K562 (cell line): ENCODE measurements around the gene AIRE. TPM values are rescaled to one million over a fixed set of nuclear protein-coding genes. Genes with fewer than 3 reads are reported as not detected.

ENCODE experiments used
- ATAC-seq: fragments of 200-7000 bp; cut with Tn5 transposase; 3 replicates; pipeline ENCODE4 v1.9.1; 2020; ENCODE audit warnings: moderate library complexity
- BruUV-seq: library from RNA; stranded (reverse); fragments of 400-500 nt; replicated peaks from 2 replicates; lab custom pipeline; 2021; lab: Mats Ljungman, UMichigan
- CTCF ChIA-PET: fragments of 300-600 bp; formaldehyde crosslinking; extraction: SDS; loops from one replicate; lab custom pipeline; 2021; ENCODE audit warnings: low intra/inter-chr PET ratio; lab: Yijun Ruan, JAX
- POLR2A ChIA-PET: fragments of 300-600, 350-650 bp; sonication (Branson Sonifier 250); formaldehyde crosslinking; extraction: SDS; loops from one replicate; lab custom pipeline; 2021; ENCODE audit warnings: antibody characterized with exemption, inconsistent platforms; lab: Yijun Ruan, JAX
- DNase-seq, 4 experiments: peaks; one replicate each; pipeline versions ENCODE4 v3.0.0 to v3.0.0-alpha.2; 2011 to 2018; ENCODE audit warnings: low spot score in 3 of 4, mixed read lengths in 3 of 4; ENCODE audit errors: extremely low read depth in 1 of 4
- FAIRE-seq: peaks from 2 replicates; lab custom pipeline; 2011; peaks lifted over from hg19 to GRCh38; lab: Jason Lieb, UNC
- H2AFZ ChIP-seq: 2 replicates; pipeline ENCODE4 v1.6.0; 2011; ENCODE audit warnings: low read depth, low read length, control low read depth, inconsistent platforms
- H3K27ac ChIP-seq: fragments of 200-600 bp; 3 replicates; pipeline ENCODE4 v1.8.0; 2011; ENCODE audit warnings: low read depth, mild to moderate bottlenecking, control low read depth, inconsistent platforms, low read length, moderate library complexity, mixed read lengths; ENCODE audit errors: extremely low read depth
- H3K27me3 ChIP-seq, 2 experiments: fragments of 300-600 bp in 1 of 2; 2 replicates in 1 of 2; 3 replicates in 1 of 2; pipeline versions ENCODE4 v1.6.0 to v1.8.0; 2011; ENCODE audit warnings: inconsistent platforms in 2 of 2, low read length in 2 of 2, mild to moderate bottlenecking in 1 of 2, mixed read lengths in 1 of 2, moderate library complexity in 1 of 2; ENCODE audit not compliant: control insufficient read depth in 2 of 2, insufficient read depth in 2 of 2
- H3K36me3 ChIP-seq: fragments of 300-600 bp; 3 replicates; pipeline ENCODE4 v1.8.0; 2011; ENCODE audit warnings: mild to moderate bottlenecking, low read length, inconsistent platforms; ENCODE audit not compliant: control insufficient read depth, insufficient read depth
- H3K4me1 ChIP-seq, 2 experiments: fragments of 200-600 bp in 1 of 2; replicated peaks in 1 of 2; 2 replicates in 1 of 2; 3 replicates in 1 of 2; pipeline versions ENCODE4 v1.5.1 to v1.8.0; 2011; ENCODE audit warnings: inconsistent platforms in 2 of 2, low read length in 2 of 2, mild to moderate bottlenecking in 1 of 2, mixed read lengths in 1 of 2, moderate library complexity in 1 of 2; ENCODE audit not compliant: control insufficient read depth in 2 of 2, insufficient read depth in 2 of 2
- H3K4me2 ChIP-seq: 2 replicates; pipeline ENCODE4 v1.6.1; 2011; ENCODE audit warnings: low read length, control low read depth, inconsistent platforms, mixed read lengths; ENCODE audit not compliant: insufficient read depth
- H3K4me3 ChIP-seq: fragments of 200-600 bp; sonication (generic), shearing (Covaris generic); 2 replicates; pipeline ENCODE4 v1.5.1; 2016; ENCODE audit warnings: control low read depth, inconsistent platforms
- H3K79me2 ChIP-seq: fragments of 200-600 bp; 3 replicates; pipeline ENCODE4 v1.8.0; 2011; ENCODE audit warnings: low read length, inconsistent platforms; ENCODE audit not compliant: control insufficient read depth, insufficient read depth
- H3K9ac ChIP-seq, 2 experiments: 2 replicates each; pipeline versions ENCODE4 v1.6.0 to v1.6.1; 2011; ENCODE audit warnings: low read depth in 2 of 2, low read length in 2 of 2, control low read depth in 1 of 2, inconsistent platforms in 1 of 2, mild to moderate bottlenecking in 1 of 2, mixed read lengths in 1 of 2; ENCODE audit not compliant: insufficient read depth in 1 of 2
- H3K9me1 ChIP-seq: one replicate; pipeline ENCODE4 v1.6.0; 2011; ENCODE audit warnings: inconsistent platforms, mild to moderate bottlenecking, low read length, moderate library complexity; ENCODE audit not compliant: control insufficient read depth, insufficient read depth
- H3K9me3 ChIP-seq: replicated peaks from 2 replicates; pipeline ENCODE4 v1.5.1; 2011; ENCODE audit warnings: low read depth, low read length, inconsistent platforms; ENCODE audit not compliant: control insufficient read depth, insufficient read depth
- H4K20me1 ChIP-seq: replicated peaks from 2 replicates; pipeline ENCODE4 v1.6.1; 2011; ENCODE audit warnings: low read length, inconsistent platforms, mixed read lengths; ENCODE audit not compliant: control insufficient read depth, insufficient read depth
- CBX3 ChIP-seq, 2 experiments: IDR thresholded peaks; 1 replicate in 1 of 2; 2 replicates in 1 of 2; pipeline ENCODE4 v1.6.1; 2012; ENCODE audit warnings: inconsistent platforms in 2 of 2, low read length in 2 of 2, borderline replicate concordance in 1 of 2, control low read depth in 1 of 2
- FOXJ2 ChIP-seq: fragments of 200-800 bp; sonication (Bioruptor generic); IDR thresholded peaks from 2 replicates; pipeline ENCODE4 v1.6.1; 2016; ENCODE audit warnings: missing genetic modification characterization, missing compliant biosample characterization
- KDM5B ChIP-seq: fragments of 200-600 bp; sonication (generic); IDR thresholded peaks from 2 replicates; pipeline ENCODE4 v1.6.1; 2012; ENCODE audit warnings: low read depth, mild to moderate bottlenecking, moderate library complexity, low read length, control low read depth, inconsistent platforms; ENCODE audit not compliant: insufficient replicate concordance
- L3MBTL2 ChIP-seq: fragments of 450-650 bp; IDR thresholded peaks from 2 replicates; pipeline ENCODE4 v1.6.1; 2016; ENCODE audit warnings: mild to moderate bottlenecking, moderate library complexity
- MED1 ChIP-seq: sonication (generic); formaldehyde crosslinking; IDR thresholded peaks from 2 replicates; pipeline ENCODE4 v1.8.1; 2023; ENCODE audit warnings: missing genetic modification reagents, borderline replicate concordance
- MYC ChIP-seq, 2 experiments: fragments of 250-450 bp in 1 of 2; sonication (Bioruptor Pico) in 1 of 2; IDR thresholded peaks; 2 replicates each; pipeline versions ENCODE4 v1.5.1 to v1.6.1; 2012 to 2021; ENCODE audit warnings: low read depth in 2 of 2, borderline replicate concordance in 1 of 2, improper control_type of control experiment in 1 of 2, low read length in 1 of 2, mild to moderate bottlenecking in 1 of 2, moderate library complexity in 1 of 2
- SRSF1 ChIP-seq: fragments of 200-400 bp; formaldehyde crosslinking; IDR thresholded peaks from 2 replicates; pipeline ENCODE4 v1.6.1; 2017; ENCODE audit warnings: mild to moderate bottlenecking, low read depth, low read length, moderate library complexity
- TBP ChIP-seq: optimal IDR thresholded peaks from 2 replicates; pipeline ENCODE3; 2011; ENCODE audit warnings: low read depth, low read length, improper control_type of control experiment
- TCFL5 ChIP-seq: fragments of 250-450 bp; sonication (Bioruptor Pico); conservative IDR thresholded peaks from 2 replicates; pipeline ENCODE4 v1.6.1; 2021; ENCODE audit warnings: mild to moderate bottlenecking, moderate library complexity, matching md5 sums
- WHSC1 ChIP-seq: IDR thresholded peaks from one replicate; pipeline ENCODE4 v1.6.1; 2012; ENCODE audit warnings: low read length, control low read depth, inconsistent platforms
- ZNF408 ChIP-seq: fragments of 250-450 bp; sonication (Bioruptor Pico); IDR thresholded peaks from 2 replicates; pipeline ENCODE4 v1.4.0; 2020; ENCODE audit warnings: low read depth, mild to moderate bottlenecking, moderate library complexity
- ZNF79 ChIP-seq: fragments of 250-450 bp; sonication (Bioruptor Pico); IDR thresholded peaks from 2 replicates; pipeline ENCODE4 v1.4.0; 2020; ENCODE audit warnings: low read depth, mild to moderate bottlenecking, moderate library complexity
- whole genome bisulfite sequencing: fragments of 100-300 bp; shearing (Covaris generic); methylation state at CpG from one replicate; pipeline ENCODE4 v1.1.6; 2016; ENCODE audit warnings: low coverage, mixed read lengths; ENCODE audit not compliant: insufficient coverage; ENCODE audit errors: missing lambda C conversion rate; 5-methylcytosine and 5-hydroxymethylcytosine counted together
- in situ Hi-C: fragments of 300-500 bp; cut with MboI; formaldehyde crosslinking; loops from 4 replicates; pipeline ENCODE4 v1.15.0; 2018; ENCODE audit warnings: inconsistent platforms, mixed read lengths
- intact Hi-C: fragments of 100-400 bp; cut with micrococcal nuclease; formaldehyde crosslinking; loops from 2 replicates; pipeline ENCODE4 v1.14.2; 2022
- polyA plus RNA-seq, 8 experiments: library from polyadenylated mRNA; depleted of rRNA in 4 of 8; stranded (reverse) in 5 of 8; unstranded in 3 of 8; fragments of >200 nt; fragmentation: Nextera tagmentation in 2 of 8; fragmentation: Illumina TruSeq in 1 of 8; extraction: Ambion mirVana in 2 of 8; extraction: Trizol in 1 of 8; gene quantifications; 2 replicates each; pipeline versions ENCODE4 v1.2.1 to v1.2.3, GENCODE V29; 2011 to 2014; ENCODE audit warnings: inconsistent platforms in 1 of 8, missing spikeins in 1 of 8
- total RNA-seq, 7 experiments: library from RNA; depleted of rRNA in 6 of 7; stranded (reverse); fragments of >200 nt in 6 of 7; fragmentation: Illumina TruSeq in 2 of 7; extraction: Trizol in 2 of 7; gene quantifications; 2 replicates each; pipeline versions ENCODE4 v1.2.1 to v1.2.3, GENCODE V29; 2011 to 2021; ENCODE audit warnings: low replicate concordance in 1 of 7
- TF ChIP-seq, protein P1 (sequence below): sonication (generic); formaldehyde crosslinking; IDR thresholded peaks from 2 replicates; pipeline ENCODE4 v1.9.0; 2022; ENCODE audit warnings: mild to moderate bottlenecking, missing genetic modification reagents
- TF ChIP-seq, protein P2 (sequence below): fragments of 450-650 bp; formaldehyde crosslinking; IDR thresholded peaks from 2 replicates; pipeline ENCODE4 v1.4.0; 2022; ENCODE audit warnings: missing genetic modification characterization
- TF ChIP-seq, protein P3 (sequence below), 2 experiments: IDR thresholded peaks; 2 replicates each; pipeline ENCODE4 v1.6.1; 2011; ENCODE audit warnings: borderline replicate concordance in 1 of 2, control low read depth in 1 of 2, low read depth in 1 of 2, low read length in 1 of 2, mild to moderate bottlenecking in 1 of 2, mixed read lengths in 1 of 2, moderate library complexity in 1 of 2; ENCODE audit not compliant: insufficient read depth in 1 of 2, insufficient read length in 1 of 2, poor library complexity in 1 of 2, severe bottlenecking in 1 of 2; ENCODE audit errors: extremely low read depth in 1 of 2
- TF ChIP-seq, protein P4 (sequence below): sonication (generic); formaldehyde crosslinking; IDR thresholded peaks from 2 replicates; pipeline ENCODE4 v1.8.1; 2023; ENCODE audit warnings: mild to moderate bottlenecking, missing genetic modification reagents

The AIRE gene
- total and polyA plus RNA-seq, 9 of the 15 experiments (the other 6 are each of a cell fraction or from before 2014, with no cell fraction given), result 0.01 TPM; not detected in 8

DNA sequence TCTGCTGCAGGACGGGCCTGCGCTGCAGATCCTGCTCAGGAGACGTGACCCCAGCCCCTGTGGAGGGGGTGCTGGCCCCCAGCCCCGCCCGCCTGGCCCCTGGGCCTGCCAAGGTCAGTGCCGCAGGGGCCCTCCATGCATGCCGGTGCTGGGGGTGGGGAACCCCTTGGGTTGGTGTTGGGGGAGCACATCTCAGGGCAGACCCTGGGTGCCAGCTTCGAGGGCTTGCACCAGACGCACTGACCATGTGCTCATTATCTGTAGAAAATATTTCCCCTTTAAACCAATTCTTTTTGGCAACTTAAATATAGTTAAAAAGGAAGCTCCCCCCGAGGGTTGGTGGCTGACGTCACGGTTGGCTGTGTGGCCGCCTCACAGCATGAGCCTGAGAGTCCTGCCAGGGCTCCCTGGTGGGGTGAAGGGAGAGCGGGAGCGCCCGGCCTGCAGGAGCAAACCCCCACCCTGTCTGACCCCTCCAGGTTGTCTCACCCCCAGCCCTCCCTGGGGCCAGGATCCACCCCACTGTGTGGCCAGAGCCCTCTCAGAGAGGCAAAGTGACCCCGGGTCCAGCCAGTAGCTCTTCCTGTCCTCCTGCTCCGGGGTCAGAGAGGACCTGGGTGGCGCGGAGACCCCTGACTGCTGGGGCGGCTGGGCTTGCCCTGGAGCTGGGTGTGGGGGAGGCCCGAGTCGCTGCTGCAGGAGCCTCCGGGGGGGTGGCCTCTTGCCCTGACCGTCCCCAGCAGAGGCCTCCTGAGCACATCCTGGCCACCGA is 8.9 kb downstream of the AIRE start:
- Histone ChIP-seq H2AFZ (no peak overlapping the region), H3K9ac (peak overlapping the region in 1 of 2 experiments; percentile 75; a peak in 2 of 4 replicates), H4K20me1 (peaks cover 7% of the 10 kb centered on the region; the same call in 1 of the 2 replicates), H3K36me3 (no peaks in the 10 kb centered on the region), H3K4me3 (no peak overlapping the region), H3K4me1 (peaks cover 6 to 70% of the 10 kb centered on the region in 2 experiments), H3K9me3 (no peaks in the 10 kb centered on the region), H3K4me2 (no peak overlapping the region), H3K79me2 (no peaks in the 10 kb centered on the region), H3K9me1 (peaks cover 3% of the 10 kb centered on the region), H3K27ac (no peak overlapping the region), H3K27me3 (peaks cover 7 to 37% of the 10 kb centered on the region in 2 experiments; a peak in 3 of 5 replicates)
- intact Hi-C loops, result no loop called here
- ATAC-seq, result no peak
- in situ Hi-C loops, result loop anchor here (25.0 kb wide), 1 partner anchor 132 kb away; no protein-coding TSS in a partner anchor
- 15% methylated on average over 22 of the region's 26 CpGs for WGBS
- FAIRE-seq, result no peak
- CTCF ChIA-PET, result no interaction called here
- DNase-seq, result no peak
- BruUV-seq, result no TSS peak
- POLR2A ChIA-PET, result no interaction called here
- TF ChIP-seq CBX3 (IDR thresholded peaks at IDR 0.05; ENCODE audit: borderline replicate concordance in 1 of 2, low read length in 2 of 2) (no peak), SRSF1 (no peak), MYC (IDR thresholded peaks at IDR 0.05; ENCODE audit: low read depth, low read length) (no peak), MYC (CRISPR knock-in tag; IDR thresholded peaks at IDR 0.05; ENCODE audit: borderline replicate concordance, low read depth) (no peak), WHSC1 (no peak), ZNF408 (CRISPR knock-in tag) (no peak), KDM5B (no peak), ZNF79 (CRISPR knock-in tag) (no peak), TCFL5 (CRISPR knock-in tag) (no peak), TBP (no peak), MED1 (CRISPR knock-in tag) (no peak), FOXJ2 (no peak), L3MBTL2 (peak; percentile 64)
- TF ChIP-seq, protein P1, sequence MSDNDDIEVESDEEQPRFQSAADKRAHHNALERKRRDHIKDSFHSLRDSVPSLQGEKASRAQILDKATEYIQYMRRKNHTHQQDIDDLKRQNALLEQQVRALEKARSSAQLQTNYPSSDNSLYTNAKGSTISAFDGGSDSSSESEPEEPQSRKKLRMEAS (CRISPR knock-in tag), result peak; percentile 42; the same call in 1 of the 2 replicates
- TF ChIP-seq, protein P2, sequence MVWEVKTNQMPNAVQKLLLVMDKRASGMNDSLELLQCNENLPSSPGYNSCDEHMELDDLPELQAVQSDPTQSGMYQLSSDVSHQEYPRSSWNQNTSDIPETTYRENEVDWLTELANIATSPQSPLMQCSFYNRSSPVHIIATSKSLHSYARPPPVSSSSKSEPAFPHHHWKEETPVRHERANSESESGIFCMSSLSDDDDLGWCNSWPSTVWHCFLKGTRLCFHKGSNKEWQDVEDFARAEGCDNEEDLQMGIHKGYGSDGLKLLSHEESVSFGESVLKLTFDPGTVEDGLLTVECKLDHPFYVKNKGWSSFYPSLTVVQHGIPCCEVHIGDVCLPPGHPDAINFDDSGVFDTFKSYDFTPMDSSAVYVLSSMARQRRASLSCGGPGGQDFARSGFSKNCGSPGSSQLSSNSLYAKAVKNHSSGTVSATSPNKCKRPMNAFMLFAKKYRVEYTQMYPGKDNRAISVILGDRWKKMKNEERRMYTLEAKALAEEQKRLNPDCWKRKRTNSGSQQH (CRISPR knock-in tag), result no peak
- TF ChIP-seq, protein P3, sequence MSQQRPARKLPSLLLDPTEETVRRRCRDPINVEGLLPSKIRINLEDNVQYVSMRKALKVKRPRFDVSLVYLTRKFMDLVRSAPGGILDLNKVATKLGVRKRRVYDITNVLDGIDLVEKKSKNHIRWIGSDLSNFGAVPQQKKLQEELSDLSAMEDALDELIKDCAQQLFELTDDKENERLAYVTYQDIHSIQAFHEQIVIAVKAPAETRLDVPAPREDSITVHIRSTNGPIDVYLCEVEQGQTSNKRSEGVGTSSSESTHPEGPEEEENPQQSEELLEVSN (IDR thresholded peaks at IDR 0.05; ENCODE audit: borderline replicate concordance in 1 of 2, extremely low read depth in 1 of 2, insufficient read depth in 1 of 2, insufficient read length in 1 of 2, low read depth in 1 of 2, low read length in 1 of 2, poor library complexity in 1 of 2, severe bottlenecking in 1 of 2), result peak in 1 of 2 experiments; percentile 29
- TF ChIP-seq, protein P4, sequence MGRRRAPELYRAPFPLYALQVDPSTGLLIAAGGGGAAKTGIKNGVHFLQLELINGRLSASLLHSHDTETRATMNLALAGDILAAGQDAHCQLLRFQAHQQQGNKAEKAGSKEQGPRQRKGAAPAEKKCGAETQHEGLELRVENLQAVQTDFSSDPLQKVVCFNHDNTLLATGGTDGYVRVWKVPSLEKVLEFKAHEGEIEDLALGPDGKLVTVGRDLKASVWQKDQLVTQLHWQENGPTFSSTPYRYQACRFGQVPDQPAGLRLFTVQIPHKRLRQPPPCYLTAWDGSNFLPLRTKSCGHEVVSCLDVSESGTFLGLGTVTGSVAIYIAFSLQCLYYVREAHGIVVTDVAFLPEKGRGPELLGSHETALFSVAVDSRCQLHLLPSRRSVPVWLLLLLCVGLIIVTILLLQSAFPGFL (CRISPR knock-in tag), result no peak
